K562 (cell line): ENCODE results near the gene RXRA. TPM values are rescaled to one million over a fixed set of nuclear protein-coding genes. Genes with fewer than 3 reads are reported as not detected.

Experiments
- ATAC-seq: fragments of 200-7000 bp; cut with Tn5 transposase; 3 replicates; pipeline ENCODE4 v1.9.1; 2020; ENCODE audit warnings: moderate library complexity
- BruUV-seq: library from RNA; stranded (reverse); fragments of 400-500 nt; replicated peaks from 2 replicates; lab custom pipeline; 2021; lab: Mats Ljungman, UMichigan
- CTCF ChIA-PET: fragments of 300-600 bp; formaldehyde crosslinking; extraction: SDS; loops from one replicate; lab custom pipeline; 2021; ENCODE audit warnings: low intra/inter-chr PET ratio; lab: Yijun Ruan, JAX
- POLR2A ChIA-PET: fragments of 300-600, 350-650 bp; sonication (Branson Sonifier 250); formaldehyde crosslinking; extraction: SDS; loops from one replicate; lab custom pipeline; 2021; ENCODE audit warnings: antibody characterized with exemption, inconsistent platforms; lab: Yijun Ruan, JAX
- DNase-seq, 4 experiments: peaks; one replicate each; pipeline versions ENCODE4 v3.0.0 to v3.0.0-alpha.2; 2011 to 2018; ENCODE audit warnings: low spot score in 3 of 4, mixed read lengths in 3 of 4; ENCODE audit errors: extremely low read depth in 1 of 4
- FAIRE-seq: peaks from 2 replicates; lab custom pipeline; 2011; peaks lifted over from hg19 to GRCh38; lab: Jason Lieb, UNC
- H2AFZ ChIP-seq: 2 replicates; pipeline ENCODE4 v1.6.0; 2011; ENCODE audit warnings: low read depth, low read length, control low read depth, inconsistent platforms
- H3K27ac ChIP-seq: fragments of 200-600 bp; 3 replicates; pipeline ENCODE4 v1.8.0; 2011; ENCODE audit warnings: low read depth, mild to moderate bottlenecking, control low read depth, inconsistent platforms, low read length, moderate library complexity, mixed read lengths; ENCODE audit errors: extremely low read depth
- H3K27me3 ChIP-seq, 2 experiments: fragments of 300-600 bp in 1 of 2; 2 replicates in 1 of 2; 3 replicates in 1 of 2; pipeline versions ENCODE4 v1.6.0 to v1.8.0; 2011; ENCODE audit warnings: inconsistent platforms in 2 of 2, low read length in 2 of 2, mild to moderate bottlenecking in 1 of 2, mixed read lengths in 1 of 2, moderate library complexity in 1 of 2; ENCODE audit not compliant: control insufficient read depth in 2 of 2, insufficient read depth in 2 of 2
- H3K36me3 ChIP-seq: fragments of 300-600 bp; 3 replicates; pipeline ENCODE4 v1.8.0; 2011; ENCODE audit warnings: mild to moderate bottlenecking, low read length, inconsistent platforms; ENCODE audit not compliant: control insufficient read depth, insufficient read depth
- H3K4me1 ChIP-seq, 2 experiments: fragments of 200-600 bp in 1 of 2; replicated peaks in 1 of 2; 2 replicates in 1 of 2; 3 replicates in 1 of 2; pipeline versions ENCODE4 v1.5.1 to v1.8.0; 2011; ENCODE audit warnings: inconsistent platforms in 2 of 2, low read length in 2 of 2, mild to moderate bottlenecking in 1 of 2, mixed read lengths in 1 of 2, moderate library complexity in 1 of 2; ENCODE audit not compliant: control insufficient read depth in 2 of 2, insufficient read depth in 2 of 2
- H3K4me2 ChIP-seq: 2 replicates; pipeline ENCODE4 v1.6.1; 2011; ENCODE audit warnings: low read length, control low read depth, inconsistent platforms, mixed read lengths; ENCODE audit not compliant: insufficient read depth
- H3K4me3 ChIP-seq: fragments of 200-600 bp; sonication (generic), shearing (Covaris generic); 2 replicates; pipeline ENCODE4 v1.5.1; 2016; ENCODE audit warnings: control low read depth, inconsistent platforms
- H3K79me2 ChIP-seq: fragments of 200-600 bp; 3 replicates; pipeline ENCODE4 v1.8.0; 2011; ENCODE audit warnings: low read length, inconsistent platforms; ENCODE audit not compliant: control insufficient read depth, insufficient read depth
- H3K9ac ChIP-seq, 2 experiments: 2 replicates each; pipeline versions ENCODE4 v1.6.0 to v1.6.1; 2011; ENCODE audit warnings: low read depth in 2 of 2, low read length in 2 of 2, control low read depth in 1 of 2, inconsistent platforms in 1 of 2, mild to moderate bottlenecking in 1 of 2, mixed read lengths in 1 of 2; ENCODE audit not compliant: insufficient read depth in 1 of 2
- H3K9me1 ChIP-seq: one replicate; pipeline ENCODE4 v1.6.0; 2011; ENCODE audit warnings: inconsistent platforms, mild to moderate bottlenecking, low read length, moderate library complexity; ENCODE audit not compliant: control insufficient read depth, insufficient read depth
- H3K9me3 ChIP-seq: replicated peaks from 2 replicates; pipeline ENCODE4 v1.5.1; 2011; ENCODE audit warnings: low read depth, low read length, inconsistent platforms; ENCODE audit not compliant: control insufficient read depth, insufficient read depth
- H4K20me1 ChIP-seq: replicated peaks from 2 replicates; pipeline ENCODE4 v1.6.1; 2011; ENCODE audit warnings: low read length, inconsistent platforms, mixed read lengths; ENCODE audit not compliant: control insufficient read depth, insufficient read depth
- KDM5B ChIP-seq: fragments of 200-600 bp; sonication (generic); IDR thresholded peaks from 2 replicates; pipeline ENCODE4 v1.6.1; 2012; ENCODE audit warnings: low read depth, mild to moderate bottlenecking, moderate library complexity, low read length, control low read depth, inconsistent platforms; ENCODE audit not compliant: insufficient replicate concordance
- RBFOX2 ChIP-seq: fragments of 200-400 bp; formaldehyde crosslinking; IDR thresholded peaks from 2 replicates; pipeline ENCODE4 v1.6.1; 2017; ENCODE audit warnings: low read depth, mild to moderate bottlenecking, low read length, moderate library complexity
- ZFPM2 ChIP-seq: fragments of 250-450 bp; sonication (Bioruptor Pico); IDR thresholded peaks from 2 replicates; pipeline ENCODE4 v1.5.1; 2022; ENCODE audit warnings: mild to moderate bottlenecking
- WGBS: fragments of 100-300 bp; shearing (Covaris generic); methylation state at CpG from one replicate; pipeline ENCODE4 v1.1.6; 2016; ENCODE audit warnings: low coverage, mixed read lengths; ENCODE audit not compliant: insufficient coverage; ENCODE audit errors: missing lambda C conversion rate; 5-methylcytosine and 5-hydroxymethylcytosine counted together
- in situ Hi-C: fragments of 300-500 bp; cut with MboI; formaldehyde crosslinking; loops from 4 replicates; pipeline ENCODE4 v1.15.0; 2018; ENCODE audit warnings: inconsistent platforms, mixed read lengths
- intact Hi-C: fragments of 100-400 bp; cut with micrococcal nuclease; formaldehyde crosslinking; loops from 2 replicates; pipeline ENCODE4 v1.14.2; 2022
- polyA plus RNA-seq, 8 experiments: library from polyadenylated mRNA; depleted of rRNA in 4 of 8; stranded (reverse) in 5 of 8; unstranded in 3 of 8; fragments of >200 nt; fragmentation: Nextera tagmentation in 2 of 8; fragmentation: Illumina TruSeq in 1 of 8; extraction: Ambion mirVana in 2 of 8; extraction: Trizol in 1 of 8; gene quantifications; 2 replicates each; pipeline versions ENCODE4 v1.2.1 to v1.2.3, GENCODE V29; 2011 to 2014; ENCODE audit warnings: inconsistent platforms in 1 of 8, missing spikeins in 1 of 8
- total RNA-seq, 7 experiments: library from RNA; depleted of rRNA in 6 of 7; stranded (reverse); fragments of >200 nt in 6 of 7; fragmentation: Illumina TruSeq in 2 of 7; extraction: Trizol in 2 of 7; gene quantifications; 2 replicates each; pipeline versions ENCODE4 v1.2.1 to v1.2.3, GENCODE V29; 2011 to 2021; ENCODE audit warnings: low replicate concordance in 1 of 7

Gene RXRA
- total and polyA plus RNA-seq, 9 of the 15 experiments (the other 6 are each of a cell fraction or from before 2014, with no cell fraction given) = 0.35 to 23.6 (median 4.6) TPM

DNA sequence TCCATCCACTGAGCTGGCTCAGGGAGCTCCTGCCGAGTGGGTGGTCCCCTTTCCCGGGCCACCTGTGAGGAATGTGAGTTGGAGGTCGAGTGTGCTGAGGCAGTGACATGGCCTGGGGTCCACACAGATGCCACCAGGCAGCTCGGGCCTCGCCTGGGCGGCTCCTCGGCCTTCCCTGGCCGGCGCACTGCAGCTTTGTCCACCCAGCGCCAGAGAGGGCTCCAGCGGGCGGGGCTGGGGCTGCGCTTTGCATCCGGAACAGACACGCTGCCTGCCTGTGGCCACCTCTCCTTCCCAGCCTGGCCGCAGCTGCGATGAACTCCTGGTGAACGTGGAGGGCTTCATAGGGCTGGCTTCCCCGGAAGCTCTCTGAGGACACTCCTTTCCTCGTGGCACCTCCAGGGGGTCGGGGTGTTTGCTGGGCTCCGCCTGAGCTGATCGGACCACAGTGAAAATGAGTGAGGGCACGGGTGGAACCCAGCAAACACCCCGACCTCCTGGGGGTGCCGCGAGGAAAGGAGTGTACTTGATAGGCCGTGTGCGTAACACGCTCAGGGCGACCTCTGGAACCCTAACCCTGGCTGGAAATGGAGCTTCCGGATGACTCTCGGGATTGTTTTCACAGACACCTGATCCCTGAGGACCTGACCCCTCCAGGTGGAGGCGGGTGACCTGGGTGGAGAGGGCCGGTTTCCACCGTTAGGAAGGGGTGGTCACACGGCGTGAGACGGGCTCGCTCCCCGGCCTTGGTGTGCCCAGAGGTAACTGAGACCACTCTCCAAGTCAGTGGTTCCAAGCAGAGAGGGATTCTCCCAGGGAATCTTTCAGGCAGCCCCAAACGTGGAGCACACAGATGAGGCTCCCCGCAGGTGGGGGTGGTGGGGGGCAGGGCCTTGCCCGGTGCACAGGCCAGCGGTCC, 31.8 kb upstream of the RXRA start:
- intact Hi-C loops = no loop called here
- Histone ChIP-seq H3K4me1 (peaks cover 0 to 15% of the 10 kb centered on the region in 2 experiments; a peak in 1 of 5 replicates), H3K9ac (no peak overlapping the region), H2AFZ (no peak overlapping the region), H3K4me3 (no peak overlapping the region), H3K79me2 (no peaks in the 10 kb centered on the region), H3K9me1 (no peaks in the 10 kb centered on the region), H3K4me2 (no peak overlapping the region), H3K9me3 (no peaks in the 10 kb centered on the region), H3K27me3 (peaks cover 49 to 95% of the 10 kb centered on the region in 2 experiments), H3K36me3 (no peaks in the 10 kb centered on the region), H3K27ac (no peak overlapping the region), H4K20me1 (peaks cover 41% of the 10 kb centered on the region)
- ATAC-seq = peak; percentile 70
- in situ Hi-C loops = no loop called here
- CTCF ChIA-PET = no interaction called here
- no peak for FAIRE-seq
- no peak for TF ChIP-seq ZFPM2 (CRISPR knock-in tag)
- 0 out of 2 replicates have a peak, but pooled peaks have one; percentile 15 for TF ChIP-seq RBFOX2
- peak; percentile 33 for TF ChIP-seq KDM5B
- DNase-seq = peak in 3 of 4 experiments; percentile 35 to 44 (median 41)
- WGBS = 2% methylated on average over 35 of the region's 45 CpGs
- POLR2A ChIA-PET = interaction anchor here (0.5 to 1.0 kb wide), 6 partner anchors 10 to 120 kb away, joined by 3 to 4 read pairs (median 4); no protein-coding TSS in a partner anchor
- BruUV-seq = no TSS peak
